ENCODE data around the gene FTSJ3.
A peak's percentile ranks its signal among the peaks of the same experiment; 100 is the strongest.
"Not testable (repeated sequence)": the region's sequence is repeated elsewhere in the genome, so short reads cannot be mapped to it uniquely, and the experiment has no call there.

The FTSJ3 gene

GRCh38 chr17:63843910-63844677 lies 16.6 kb upstream of the FTSJ3 start:
- DNase-seq (ENCODE audit: low read depth in 3 of 3): no peak

GRCh38 chr17:63843387-63843888 lies 16.0 kb upstream of the FTSJ3 start:
- DNase-seq (ENCODE audit: low read depth in 3 of 3): not testable (repeated sequence)

- peak; percentile 99 for DNase-seq (ENCODE audit: low read depth in 3 of 3)
Measured at GRCh38 chr17:63842540-63843386, 15.3 kb upstream of the FTSJ3 start, which contains the start of gene SMARCD2. TSS of gene SMARCD2 (minus strand) at chr17:63842685. CDS start at chr17:63842674, 11 bp downstream.

GRCh38 chr17:63842173-63842539 lies 14.7 kb upstream of the FTSJ3 start:
- DNase-seq (ENCODE audit: low read depth in 3 of 3): no peak

GRCh38 chr17:63841350-63842172 lies 14.1 kb upstream of the FTSJ3 start:
- no peak for DNase-seq (ENCODE audit: low read depth in 3 of 3)

- DNase-seq (ENCODE audit: low read depth in 3 of 3): no peak
Measured at GRCh38 chr17:63840591-63841349, 13.3 kb upstream of the FTSJ3 start.

- DNase-seq (ENCODE audit: low read depth in 3 of 3): no peak
Measured at GRCh38 chr17:63838631-63839171, 11.2 kb upstream of the FTSJ3 start.

GRCh38 chr17:63837962-63838600 lies 10.6 kb upstream of the FTSJ3 start:
- no peak for DNase-seq (ENCODE audit: low read depth in 3 of 3)

GRCh38 chr17:63837480-63837879 lies 10.0 kb upstream of the FTSJ3 start:
- no peak for DNase-seq (ENCODE audit: low read depth in 3 of 3)

- DNase-seq (ENCODE audit: low read depth in 3 of 3): no peak
Measured at GRCh38 chr17:63836811-63837210, 9.3 kb upstream of the FTSJ3 start.

- no peak for DNase-seq (ENCODE audit: low read depth in 3 of 3)
Measured at GRCh38 chr17:63835167-63835720, 7.8 kb upstream of the FTSJ3 start.

GRCh38 chr17:63834431-63835166 lies 7.1 kb upstream of the FTSJ3 start:
- peak; percentile 23 to 60 (median 47) for DNase-seq (ENCODE audit: low read depth in 3 of 3)

- DNase-seq (ENCODE audit: low read depth in 3 of 3): no peak
Measured at GRCh38 chr17:63833741-63834373, 6.4 kb upstream of the FTSJ3 start.

GRCh38 chr17:63833026-63833740 lies 5.7 kb upstream of the FTSJ3 start:
- DNase-seq (ENCODE audit: low read depth in 3 of 3): no peak

- no peak for DNase-seq (ENCODE audit: low read depth in 3 of 3)
Measured at GRCh38 chr17:63832455-63832854, 5.0 kb upstream of the FTSJ3 start.

- DNase-seq (ENCODE audit: low read depth in 3 of 3): no peak
Measured at GRCh38 chr17:63832014-63832413, 4.6 kb upstream of the FTSJ3 start.

GRCh38 chr17:63831505-63831904 lies 4.0 kb upstream of the FTSJ3 start:
- no peak for DNase-seq (ENCODE audit: low read depth in 3 of 3)

GRCh38 chr17:63830904-63831491 lies 3.5 kb upstream of the FTSJ3 start:
- no peak for DNase-seq (ENCODE audit: low read depth in 3 of 3)

All from stimulated activated CD4-positive, alpha-beta T cell treated with anti-CD3 and anti-CD28 coated beads, TNF-alpha, amount 100 ng/mL, for 48 hours (primary cell).